SK-N-SH treated with all-trans-retinoic acid at 6 μM for 48 hours (cell line): ENCODE data around the gene HSD11B1.

ENCODE experiments used
- TCF4 ChIP-seq: fragments of 250-450 bp; sonication (Bioruptor Pico); IDR thresholded peaks from 2 replicates; pipeline ENCODE4 v1.8.0; 2021; ENCODE audit warnings: mild to moderate bottlenecking, moderate library complexity, borderline replicate concordance
- TOX ChIP-seq: fragments of 250-450 bp; sonication (Bioruptor Pico); IDR thresholded peaks from 2 replicates; pipeline ENCODE4 v1.8.0; 2021; ENCODE audit warnings: mild to moderate bottlenecking, moderate library complexity, borderline replicate concordance

DNA sequence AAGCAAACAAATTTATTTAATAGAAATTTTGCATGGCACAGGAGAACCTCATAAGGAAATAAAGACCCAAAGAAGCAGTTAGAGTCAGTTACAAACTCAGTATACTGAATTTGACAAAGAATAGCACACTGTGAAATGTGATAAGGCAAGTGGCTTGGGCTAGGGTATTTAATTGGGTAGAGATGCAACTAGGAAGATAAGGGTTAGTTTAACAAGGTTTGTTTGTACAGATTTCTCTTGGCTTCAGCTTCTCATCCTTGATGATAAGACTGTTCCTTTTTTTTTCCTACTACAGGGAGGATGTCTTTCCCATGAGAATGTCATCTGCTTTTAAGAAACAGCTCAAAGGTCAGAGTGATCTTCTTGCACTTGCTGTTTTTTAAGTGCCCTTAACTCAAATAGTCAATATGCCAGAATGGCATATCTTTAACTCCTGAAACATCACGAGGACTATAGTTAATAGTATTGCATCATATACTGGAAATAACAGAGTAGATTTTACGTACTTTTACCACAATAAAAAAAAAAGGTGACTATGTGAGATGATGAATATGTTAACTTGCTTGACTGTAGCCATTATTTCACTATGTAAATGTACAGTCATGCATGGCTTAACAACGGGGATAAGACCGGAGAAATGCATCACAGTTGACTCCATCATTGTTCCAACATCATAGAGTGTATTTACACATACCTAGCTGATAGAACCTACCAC, 42.0 kb downstream of the HSD11B1 start:
- no peak for TF ChIP-seq TCF4
- no peak for TF ChIP-seq TOX (CRISPR knock-in tag)
